Measurements from ENCODE around the gene CPN2. TPM values are rescaled to one million over a fixed set of nuclear protein-coding genes. Genes with fewer than 3 reads are reported as not detected.

Gene CPN2
- total RNA-seq, 1 experiment from 2014 or later = 0.08 TPM

GRCh38 chr3:194350726-194351071 is 429 bp downstream of the CPN2 start:
- POLR2A ChIA-PET = interaction anchor here (0.6 kb wide), 2 partner anchors 10 to 53 kb away, joined by 3 read pairs; no protein-coding TSS in a partner anchor
- no peaks in the 10 kb centered on the region for H3K9me3 ChIP-seq (ENCODE audit: control insufficient read depth, insufficient read depth, low read depth, low read length)
- no peak overlapping the region for H3K4me3 ChIP-seq (ENCODE audit: low read depth in 2 of 2, low read length in 2 of 2)
- TF ChIP-seq CTCF (IDR thresholded peaks at IDR 0.05) (no peak), TCF7L2 (IDR thresholded peaks at IDR 0.05; ENCODE audit: low read depth, low read length) (no peak), SIN3A (IDR thresholded peaks at IDR 0.05; ENCODE audit: borderline replicate concordance, insufficient read depth, low read depth, low read length) (no peak), REST (IDR thresholded peaks at IDR 0.05; ENCODE audit: insufficient read depth in 1 of 2, low read depth in 2 of 2, low read length in 1 of 2) (no peak), POLR2AphosphoS5 (IDR thresholded peaks at IDR 0.05; ENCODE audit: low read depth, low read length) (no peak)
- in situ Hi-C loops (cut with HindIII; ENCODE audit: low pct_unique_long_range_greater_than_20kb, low sequenced_read_pairs) = no loop called here
- no peak overlapping the region for H3K27ac ChIP-seq (ENCODE audit: low read length)
- H3K4me1 ChIP-seq (ENCODE audit: control insufficient read depth, insufficient read depth, low read length) = peaks cover 11% of the 10 kb centered on the region; the same call in 1 of the 2 replicates
- H3K36me3 ChIP-seq (ENCODE audit: control insufficient read depth, insufficient read depth, low read length) = no peaks in the 10 kb centered on the region
- no TSS peak for BruUV-seq (replicated peaks)
- DNase-seq (ENCODE audit: low read depth, low spot score) = no peak
- no peak for ATAC-seq
- intact Hi-C loops (cut with micrococcal nuclease; ENCODE audit: unreplicated experiment) = no loop called here
- CTCF ChIA-PET = interaction anchor here (0.6 to 0.8 kb wide), 2 partner anchors 9 to 230 kb away, joined by 3 read pairs; no protein-coding TSS in a partner anchor
- H3K27me3 ChIP-seq (ENCODE audit: control insufficient read depth, insufficient read depth, low read length) = no peaks in the 10 kb centered on the region

GRCh38 chr3:194348354-194348753 is 2.8 kb downstream of the CPN2 start:
- ATAC-seq (no peak), DNase-seq (ENCODE audit: low read depth, low spot score) (no peak)
- TF ChIP-seq SIN3A (IDR thresholded peaks at IDR 0.05; ENCODE audit: borderline replicate concordance, insufficient read depth, low read depth, low read length) = no peak
- TF ChIP-seq TCF7L2 (IDR thresholded peaks at IDR 0.05; ENCODE audit: low read depth, low read length) = no peak
- no peak for TF ChIP-seq POLR2AphosphoS5 (IDR thresholded peaks at IDR 0.05; ENCODE audit: low read depth, low read length)
- TF ChIP-seq REST (IDR thresholded peaks at IDR 0.05; ENCODE audit: insufficient read depth in 1 of 2, low read depth in 2 of 2, low read length in 1 of 2) = no peak
- no peak for TF ChIP-seq CTCF (IDR thresholded peaks at IDR 0.05)
- in situ Hi-C loops (cut with HindIII; ENCODE audit: low pct_unique_long_range_greater_than_20kb, low sequenced_read_pairs) = no loop called here
- no TSS peak for BruUV-seq (replicated peaks)
- Histone ChIP-seq H3K27me3 (ENCODE audit: control insufficient read depth, insufficient read depth, low read length) (no peaks in the 10 kb centered on the region), H3K4me3 (ENCODE audit: low read depth in 2 of 2, low read length in 2 of 2) (no peak overlapping the region), H3K27ac (ENCODE audit: low read length) (no peak overlapping the region), H3K4me1 (ENCODE audit: control insufficient read depth, insufficient read depth, low read length) (peaks cover 11% of the 10 kb centered on the region; the same call in 1 of the 2 replicates), H3K9me3 (ENCODE audit: control insufficient read depth, insufficient read depth, low read depth, low read length) (no peaks in the 10 kb centered on the region), H3K36me3 (ENCODE audit: control insufficient read depth, insufficient read depth, low read length) (no peaks in the 10 kb centered on the region)
- intact Hi-C loops (cut with micrococcal nuclease; ENCODE audit: unreplicated experiment) = loop anchor here (10.0 kb wide), 1 partner anchor 246 kb away; no protein-coding TSS in a partner anchor
- CTCF ChIA-PET = no interaction called here
- POLR2A ChIA-PET = no interaction called here

Data from Panc1 (cell line).